ENCODE results near the gene GAPDHS. TPM values are rescaled to one million over a fixed set of nuclear protein-coding genes. Genes with fewer than 3 reads are reported as not detected.

The GAPDHS gene
- total RNA-seq, 1 experiment from 2014 or later: not detected

DNA sequence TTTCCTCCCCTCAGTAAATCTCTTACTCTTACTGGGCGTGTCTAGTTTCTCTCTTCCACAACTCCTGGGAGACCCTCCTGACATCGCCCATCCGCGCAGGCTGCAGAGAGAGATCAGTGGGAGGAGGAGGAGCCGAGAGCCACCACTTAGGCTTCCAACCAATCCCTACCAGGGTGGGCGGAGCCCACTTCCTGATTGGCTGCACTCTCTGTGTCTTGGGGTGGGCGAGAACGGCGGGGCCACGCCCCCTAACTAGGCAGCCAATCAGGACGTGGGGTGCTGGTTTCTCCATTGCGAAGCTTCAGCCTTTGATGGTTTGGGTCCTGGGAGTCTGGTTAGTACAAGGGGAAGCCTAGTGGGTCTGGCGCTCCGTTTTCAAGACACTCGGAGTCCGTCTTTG lies 52.6 kb downstream of the GAPDHS start, which contains the start of gene PMIS2:
Gene PMIS2, plus strand, starts transcription at position 326 of the 400 bp plus-strand sequence. CDS start 87 bp downstream, outside the sequence.
- H3K27ac ChIP-seq (ENCODE audit: insufficient read length, low read depth, low read length): no peak within 1 kb of the TSS
- H3K14ac ChIP-seq (ENCODE audit: insufficient read depth, low read length): no peak within 1 kb of the TSS
- H3K27me3 ChIP-seq (ENCODE audit: insufficient read depth, low read length): no peaks in the 10 kb centered on the region; the same call in 1 of the 2 replicates
- WGBS (ENCODE audit: extremely low coverage, insufficient read length, low lambda C conversion rate): no CpG with 5 or more reads among the region's 16 CpGs
- H3K79me1 ChIP-seq (ENCODE audit: insufficient read depth, low read depth, low read length, poor library complexity, severe bottlenecking): no peaks in the 10 kb centered on the region
- no peak within 1 kb of the TSS for H2AFZ ChIP-seq (ENCODE audit: low read length)
- no peak within 1 kb of the TSS for H2BK12ac ChIP-seq (ENCODE audit: insufficient read length, low read depth, low read length)
- H3K4me1 Mint-ChIP-seq: peaks cover 0 to 2% of the 10 kb centered on the region in 2 experiments; a peak in 1 of 4 replicates
- H4K8ac ChIP-seq (replicated peaks; ENCODE audit: insufficient read length, low read depth, low read length): no peak within 1 kb of the TSS
- H3K27me3 Mint-ChIP-seq (ENCODE audit: low read depth): peaks cover 57% of the 10 kb centered on the region
- no peak within 1 kb of the TSS for H3K18ac ChIP-seq (ENCODE audit: insufficient read length, low read depth, low read length)
- H2AK5ac ChIP-seq (ENCODE audit: insufficient read length, low read length): no peak within 1 kb of the TSS
- H2BK20ac ChIP-seq (ENCODE audit: low read depth, low read length, poor library complexity, severe bottlenecking): no peak within 1 kb of the TSS
- no peak within 1 kb of the TSS for H2BK15ac ChIP-seq (ENCODE audit: low read depth, low read length)
- H3T11ph ChIP-seq (ENCODE audit: low read length): no peak within 1 kb of the TSS
- TF ChIP-seq, protein P1, sequence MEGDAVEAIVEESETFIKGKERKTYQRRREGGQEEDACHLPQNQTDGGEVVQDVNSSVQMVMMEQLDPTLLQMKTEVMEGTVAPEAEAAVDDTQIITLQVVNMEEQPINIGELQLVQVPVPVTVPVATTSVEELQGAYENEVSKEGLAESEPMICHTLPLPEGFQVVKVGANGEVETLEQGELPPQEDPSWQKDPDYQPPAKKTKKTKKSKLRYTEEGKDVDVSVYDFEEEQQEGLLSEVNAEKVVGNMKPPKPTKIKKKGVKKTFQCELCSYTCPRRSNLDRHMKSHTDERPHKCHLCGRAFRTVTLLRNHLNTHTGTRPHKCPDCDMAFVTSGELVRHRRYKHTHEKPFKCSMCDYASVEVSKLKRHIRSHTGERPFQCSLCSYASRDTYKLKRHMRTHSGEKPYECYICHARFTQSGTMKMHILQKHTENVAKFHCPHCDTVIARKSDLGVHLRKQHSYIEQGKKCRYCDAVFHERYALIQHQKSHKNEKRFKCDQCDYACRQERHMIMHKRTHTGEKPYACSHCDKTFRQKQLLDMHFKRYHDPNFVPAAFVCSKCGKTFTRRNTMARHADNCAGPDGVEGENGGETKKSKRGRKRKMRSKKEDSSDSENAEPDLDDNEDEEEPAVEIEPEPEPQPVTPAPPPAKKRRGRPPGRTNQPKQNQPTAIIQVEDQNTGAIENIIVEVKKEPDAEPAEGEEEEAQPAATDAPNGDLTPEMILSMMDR (conservative IDR thresholded peaks at IDR 0.05): no peak
- no peak within 1 kb of the TSS for H4K91ac ChIP-seq (ENCODE audit: insufficient read length, low read depth, low read length)
- peaks cover 0 to 1% of the 10 kb centered on the region in 2 experiments; a peak in 2 of 5 replicates for H3K9me3 Mint-ChIP-seq
- no peak within 1 kb of the TSS for H3K4ac ChIP-seq (ENCODE audit: low read depth, low read length)
- no peak within 1 kb of the TSS for H2BK5ac ChIP-seq (ENCODE audit: insufficient read length, low read length)
- H3K4me2 ChIP-seq (ENCODE audit: insufficient read depth, insufficient read length, low read length): no peak within 1 kb of the TSS
- H2BK120ac ChIP-seq (ENCODE audit: low read depth, low read length, poor library complexity, severe bottlenecking): no peak within 1 kb of the TSS
- no peaks in the 10 kb centered on the region for H3K79me2 ChIP-seq (ENCODE audit: insufficient read depth, low read length)
- H4K5ac ChIP-seq (ENCODE audit: insufficient read length, low read depth, low read length): no peak within 1 kb of the TSS
- H3K56ac ChIP-seq (ENCODE audit: insufficient read length, low read depth, low read length): no peak within 1 kb of the TSS
- no peak within 1 kb of the TSS for H3K9ac ChIP-seq (ENCODE audit: extremely low read depth, insufficient read length, low read length)
- no peaks in the 10 kb centered on the region for H3K23me2 ChIP-seq (ENCODE audit: insufficient read length, low read depth, low read length, poor library complexity, severe bottlenecking)
- no peaks in the 10 kb centered on the region for H3K36me3 Mint-ChIP-seq (ENCODE audit: insufficient read depth in 1 of 3, low read depth in 3 of 3)
- no peak within 1 kb of the TSS for H3K23ac ChIP-seq (ENCODE audit: insufficient read length, low read depth, low read length)
- H3K4me3 Mint-ChIP-seq: no peak within 1 kb of the TSS
- no peaks in the 10 kb centered on the region for H3K4me1 ChIP-seq (ENCODE audit: insufficient read depth, low read length)
- no peaks in the 10 kb centered on the region for H3K9me3 ChIP-seq (ENCODE audit: control insufficient read depth, low read depth, low read length)
- DNase-seq: peak; percentile 65
- H3K27ac Mint-ChIP-seq: no peak within 1 kb of the TSS
- H4K20me1 ChIP-seq (ENCODE audit: control insufficient read depth, insufficient read depth, insufficient read length): no peaks in the 10 kb centered on the region

All from H9 (cell line).